ENCODE results near the gene SPATA31D1. TPM values are rescaled to one million over a fixed set of nuclear protein-coding genes. Genes with fewer than 3 reads are reported as not detected.

The SPATA31D1 gene
- total RNA-seq, 1 experiment from 2014 or later: not detected

DNA sequence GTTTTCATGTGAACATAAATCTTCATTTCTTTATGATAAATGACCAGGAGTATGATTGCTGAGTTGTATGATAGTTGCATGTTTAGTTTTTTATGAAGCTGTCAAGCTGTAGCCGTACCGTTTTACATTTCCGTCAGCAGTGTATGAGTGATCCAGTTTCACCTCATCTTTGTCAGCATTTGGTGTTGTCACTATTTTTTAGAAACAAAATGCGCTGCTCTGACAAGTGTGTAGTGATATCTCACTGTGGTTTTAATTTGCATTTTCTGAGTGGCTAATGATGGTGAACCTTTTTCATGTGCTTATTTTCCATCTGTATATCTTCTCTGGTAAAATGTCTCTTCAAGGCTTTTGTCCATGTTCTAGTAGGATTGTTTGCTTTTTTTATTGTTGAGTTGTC is 6.7 kb upstream of the SPATA31D1 start:
- H3K27ac Mint-ChIP-seq: no peak overlapping the region
- no peaks in the 10 kb centered on the region for H3K23me2 ChIP-seq (ENCODE audit: insufficient read length, low read depth, low read length, poor library complexity, severe bottlenecking)

More for the DNA sequence above, 6.7 kb upstream of the SPATA31D1 start:
- Histone ChIP-seq H3K18ac (ENCODE audit: insufficient read length, low read depth, low read length) (no peak overlapping the region), H4K91ac (ENCODE audit: insufficient read length, low read depth, low read length) (no peak overlapping the region), H3K9ac (ENCODE audit: extremely low read depth, insufficient read length, low read length) (no peak overlapping the region), H2BK20ac (ENCODE audit: low read depth, low read length, poor library complexity, severe bottlenecking) (no peak overlapping the region), H4K5ac (ENCODE audit: insufficient read length, low read depth, low read length) (no peak overlapping the region), H3K27me3 (ENCODE audit: insufficient read depth, low read length) (no peaks in the 10 kb centered on the region), H3K27ac (ENCODE audit: insufficient read length, low read depth, low read length) (no peak overlapping the region), H4K20me1 (ENCODE audit: control insufficient read depth, insufficient read depth, insufficient read length) (no peaks in the 10 kb centered on the region), H4K8ac (replicated peaks; ENCODE audit: insufficient read length, low read depth, low read length) (no peak overlapping the region), H2BK15ac (ENCODE audit: low read depth, low read length) (no peak overlapping the region), H2BK120ac (ENCODE audit: low read depth, low read length, poor library complexity, severe bottlenecking) (no peak overlapping the region), H3K56ac (ENCODE audit: insufficient read length, low read depth, low read length) (no peak overlapping the region), H3K79me2 (ENCODE audit: insufficient read depth, low read length) (no peaks in the 10 kb centered on the region), H3K23ac (ENCODE audit: insufficient read length, low read depth, low read length) (no peak overlapping the region), H3K4me1 (ENCODE audit: insufficient read depth, low read length) (no peaks in the 10 kb centered on the region), H3K14ac (ENCODE audit: insufficient read depth, low read length) (no peak overlapping the region), H3K79me1 (ENCODE audit: insufficient read depth, low read depth, low read length, poor library complexity, severe bottlenecking) (no peaks in the 10 kb centered on the region), H2BK12ac (ENCODE audit: insufficient read length, low read depth, low read length) (no peak overlapping the region), H3K9me3 (ENCODE audit: control insufficient read depth, low read depth, low read length) (no peaks in the 10 kb centered on the region), H2AK5ac (ENCODE audit: insufficient read length, low read length) (no peak overlapping the region), H2BK5ac (ENCODE audit: insufficient read length, low read length) (no peak overlapping the region), H3T11ph (ENCODE audit: low read length) (no peak overlapping the region), H3K4ac (ENCODE audit: low read depth, low read length) (no peak overlapping the region), H3K4me2 (ENCODE audit: insufficient read depth, insufficient read length, low read length) (no peak overlapping the region), H2AFZ (ENCODE audit: low read length) (no peak overlapping the region)
- Mint-ChIP-seq H3K9me3 (no peaks in the 10 kb centered on the region; a peak in 1 of 5 replicates), H3K4me3 (no peak overlapping the region), H3K27me3 (ENCODE audit: low read depth) (no peaks in the 10 kb centered on the region), H3K36me3 (ENCODE audit: insufficient read depth in 1 of 3, low read depth in 3 of 3) (peaks cover 0 to 1% (median 0%) of the 10 kb centered on the region in 3 experiments; a peak in 1 of 7 replicates), H3K4me1 (peaks cover 5% of the 10 kb centered on the region in 2 experiments; a peak in 3 of 4 replicates)
- TF ChIP-seq, protein P1, sequence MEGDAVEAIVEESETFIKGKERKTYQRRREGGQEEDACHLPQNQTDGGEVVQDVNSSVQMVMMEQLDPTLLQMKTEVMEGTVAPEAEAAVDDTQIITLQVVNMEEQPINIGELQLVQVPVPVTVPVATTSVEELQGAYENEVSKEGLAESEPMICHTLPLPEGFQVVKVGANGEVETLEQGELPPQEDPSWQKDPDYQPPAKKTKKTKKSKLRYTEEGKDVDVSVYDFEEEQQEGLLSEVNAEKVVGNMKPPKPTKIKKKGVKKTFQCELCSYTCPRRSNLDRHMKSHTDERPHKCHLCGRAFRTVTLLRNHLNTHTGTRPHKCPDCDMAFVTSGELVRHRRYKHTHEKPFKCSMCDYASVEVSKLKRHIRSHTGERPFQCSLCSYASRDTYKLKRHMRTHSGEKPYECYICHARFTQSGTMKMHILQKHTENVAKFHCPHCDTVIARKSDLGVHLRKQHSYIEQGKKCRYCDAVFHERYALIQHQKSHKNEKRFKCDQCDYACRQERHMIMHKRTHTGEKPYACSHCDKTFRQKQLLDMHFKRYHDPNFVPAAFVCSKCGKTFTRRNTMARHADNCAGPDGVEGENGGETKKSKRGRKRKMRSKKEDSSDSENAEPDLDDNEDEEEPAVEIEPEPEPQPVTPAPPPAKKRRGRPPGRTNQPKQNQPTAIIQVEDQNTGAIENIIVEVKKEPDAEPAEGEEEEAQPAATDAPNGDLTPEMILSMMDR (conservative IDR thresholded peaks at IDR 0.05): no peak
- no peak for DNase-seq
- no CpG with 5 or more reads among the region's 4 CpGs for WGBS (ENCODE audit: extremely low coverage, insufficient read length, low lambda C conversion rate)

Data from H9 (cell line).